ENCODE data around the gene GLI3.

DNA sequence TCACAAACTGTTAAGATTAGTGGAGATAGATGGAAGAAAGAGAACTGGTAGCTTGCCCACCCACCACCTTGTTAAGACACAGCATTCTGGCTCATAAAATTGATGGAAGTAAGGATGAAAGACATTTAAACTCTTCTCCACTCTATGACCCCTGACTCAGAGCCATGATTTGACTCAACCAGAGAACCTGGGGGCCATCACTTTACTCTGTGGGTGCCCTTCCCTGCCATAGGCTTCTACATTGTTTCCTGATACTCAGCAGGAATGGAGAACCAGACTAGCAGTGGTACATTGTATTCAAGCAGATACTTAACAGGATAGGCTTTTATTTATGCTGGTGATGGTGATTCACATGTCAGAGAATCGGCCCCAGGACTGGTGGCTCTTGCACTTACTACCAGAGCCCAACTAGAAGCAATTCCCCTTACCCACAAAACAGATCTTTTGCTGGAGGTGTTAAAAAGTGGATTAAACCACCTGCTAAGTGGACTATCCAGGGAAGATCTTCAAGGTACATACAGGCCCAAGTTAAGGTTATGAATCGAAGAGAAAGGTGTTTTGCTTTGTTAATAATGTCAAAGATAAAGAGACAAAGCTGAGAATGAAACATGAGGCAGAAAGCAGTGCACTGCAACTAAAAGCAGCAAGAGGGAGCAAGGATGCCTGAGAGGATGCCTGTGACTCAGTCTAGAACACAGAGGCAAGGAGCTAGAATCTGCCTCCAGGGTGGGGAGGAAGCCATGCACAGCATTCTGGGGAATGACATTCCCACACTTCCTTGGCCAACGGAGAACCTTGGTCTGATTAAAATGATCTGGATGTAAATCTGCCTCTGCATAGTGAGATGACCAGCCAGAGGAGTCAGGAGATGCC lies 36.0 kb upstream of the GLI3 start:
- TF ChIP-seq, protein P1, sequence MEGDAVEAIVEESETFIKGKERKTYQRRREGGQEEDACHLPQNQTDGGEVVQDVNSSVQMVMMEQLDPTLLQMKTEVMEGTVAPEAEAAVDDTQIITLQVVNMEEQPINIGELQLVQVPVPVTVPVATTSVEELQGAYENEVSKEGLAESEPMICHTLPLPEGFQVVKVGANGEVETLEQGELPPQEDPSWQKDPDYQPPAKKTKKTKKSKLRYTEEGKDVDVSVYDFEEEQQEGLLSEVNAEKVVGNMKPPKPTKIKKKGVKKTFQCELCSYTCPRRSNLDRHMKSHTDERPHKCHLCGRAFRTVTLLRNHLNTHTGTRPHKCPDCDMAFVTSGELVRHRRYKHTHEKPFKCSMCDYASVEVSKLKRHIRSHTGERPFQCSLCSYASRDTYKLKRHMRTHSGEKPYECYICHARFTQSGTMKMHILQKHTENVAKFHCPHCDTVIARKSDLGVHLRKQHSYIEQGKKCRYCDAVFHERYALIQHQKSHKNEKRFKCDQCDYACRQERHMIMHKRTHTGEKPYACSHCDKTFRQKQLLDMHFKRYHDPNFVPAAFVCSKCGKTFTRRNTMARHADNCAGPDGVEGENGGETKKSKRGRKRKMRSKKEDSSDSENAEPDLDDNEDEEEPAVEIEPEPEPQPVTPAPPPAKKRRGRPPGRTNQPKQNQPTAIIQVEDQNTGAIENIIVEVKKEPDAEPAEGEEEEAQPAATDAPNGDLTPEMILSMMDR (IDR thresholded peaks at IDR 0.05), result peak in 1 of 4 experiments; percentile 30
- TF ChIP-seq POLR2A (IDR thresholded peaks at IDR 0.05) (no peak), POLR2AphosphoS5 (IDR thresholded peaks at IDR 0.05) (no peak)
